OCI-LY3 (cell line): Measurements from ENCODE around the gene MERTK.

Experiments
- EZH2phosphoT487 ChIP-seq: fragments of 200-600 bp; shearing (Covaris generic); IDR thresholded peaks from 2 replicates; pipeline ENCODE4 v1.6.1; 2018; ENCODE audit warnings: antibody characterized with exemption, mixed run types, low read depth
- TF ChIP-seq, protein P1 (sequence below): fragments of 200-600, 300-600 bp; sonication (generic); IDR thresholded peaks from 2 replicates; pipeline ENCODE4 v1.5.1; 2014; ENCODE audit warnings: antibody characterized with exemption, low read length, low read depth

DNA sequence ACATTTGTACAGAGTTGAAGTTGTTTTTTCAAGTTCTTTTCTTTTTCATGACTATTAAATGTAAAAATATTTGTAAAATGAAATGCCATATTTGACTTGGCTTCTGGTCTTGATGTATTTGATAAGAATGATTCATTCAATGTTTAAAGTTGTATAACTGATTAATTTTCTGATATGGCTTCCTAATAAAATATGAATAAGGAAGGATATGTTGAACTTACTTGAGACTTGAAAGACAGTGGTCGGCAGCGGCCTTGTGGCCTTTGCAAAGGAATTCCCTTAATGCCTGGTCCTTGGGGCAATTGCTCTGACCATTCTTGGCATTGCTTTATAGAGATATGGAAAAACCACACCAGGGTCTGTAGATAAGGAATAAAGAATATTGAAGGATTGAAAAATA, 130.8 kb downstream of the MERTK start:
- TF ChIP-seq EZH2phosphoT487, result no peak
- TF ChIP-seq, protein P1, sequence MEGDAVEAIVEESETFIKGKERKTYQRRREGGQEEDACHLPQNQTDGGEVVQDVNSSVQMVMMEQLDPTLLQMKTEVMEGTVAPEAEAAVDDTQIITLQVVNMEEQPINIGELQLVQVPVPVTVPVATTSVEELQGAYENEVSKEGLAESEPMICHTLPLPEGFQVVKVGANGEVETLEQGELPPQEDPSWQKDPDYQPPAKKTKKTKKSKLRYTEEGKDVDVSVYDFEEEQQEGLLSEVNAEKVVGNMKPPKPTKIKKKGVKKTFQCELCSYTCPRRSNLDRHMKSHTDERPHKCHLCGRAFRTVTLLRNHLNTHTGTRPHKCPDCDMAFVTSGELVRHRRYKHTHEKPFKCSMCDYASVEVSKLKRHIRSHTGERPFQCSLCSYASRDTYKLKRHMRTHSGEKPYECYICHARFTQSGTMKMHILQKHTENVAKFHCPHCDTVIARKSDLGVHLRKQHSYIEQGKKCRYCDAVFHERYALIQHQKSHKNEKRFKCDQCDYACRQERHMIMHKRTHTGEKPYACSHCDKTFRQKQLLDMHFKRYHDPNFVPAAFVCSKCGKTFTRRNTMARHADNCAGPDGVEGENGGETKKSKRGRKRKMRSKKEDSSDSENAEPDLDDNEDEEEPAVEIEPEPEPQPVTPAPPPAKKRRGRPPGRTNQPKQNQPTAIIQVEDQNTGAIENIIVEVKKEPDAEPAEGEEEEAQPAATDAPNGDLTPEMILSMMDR, result no peak
